OCI-LY3 (cell line): Measurements from ENCODE around the gene PTPRN2.

ENCODE experiments used
- H2AFZ ChIP-seq: fragments of 200-600, 300-600 bp; shearing (Covaris generic); 2 replicates; pipeline ENCODE4 v1.6.0; 2014; ENCODE audit warnings: antibody characterized with exemption, low read depth, low read length
- H3K27ac ChIP-seq: fragments of 200-600, 300-600 bp; sonication (generic); 2 replicates; pipeline ENCODE4 v1.5.1; 2014; ENCODE audit warnings: mild to moderate bottlenecking, low read length, moderate library complexity, mixed read lengths
- H3K27me3 ChIP-seq: fragments of 200-600, 300-600 bp; sonication (generic); 2 replicates; pipeline ENCODE4 v1.6.1; 2014; ENCODE audit warnings: low read depth, low read length, mixed read lengths
- H3K36me3 ChIP-seq: fragments of 200-600, 300-600 bp; sonication (generic); replicated peaks from 2 replicates; pipeline ENCODE3; 2014; ENCODE audit warnings: low read depth, low read length, mixed read lengths
- H3K4me1 ChIP-seq: fragments of 300-600, 200-600 bp; sonication (generic); 2 replicates; pipeline ENCODE4 v1.6.1; 2014; ENCODE audit warnings: low read length, mixed read lengths
- H3K4me2 ChIP-seq: fragments of 200-600, 300-600 bp; sonication (generic); 2 replicates; pipeline ENCODE4 v1.6.1; 2014; ENCODE audit warnings: low read length, mixed read lengths
- H3K4me3 ChIP-seq: fragments of 300-600, 200-600 bp; sonication (generic); 2 replicates; pipeline ENCODE4 v1.5.1; 2014; ENCODE audit warnings: antibody characterized with exemption, mild to moderate bottlenecking, low read length, moderate library complexity
- H3K79me2 ChIP-seq: fragments of 300-600, 200-600 bp; shearing (Covaris generic); 2 replicates; pipeline ENCODE4 v1.6.1; 2014; ENCODE audit warnings: mild to moderate bottlenecking, low read length, mixed read lengths
- H3K9ac ChIP-seq: fragments of 300-600, 200-600 bp; shearing (Covaris generic); 2 replicates; pipeline ENCODE4 v1.6.0; 2014; ENCODE audit warnings: mild to moderate bottlenecking, low read length, moderate library complexity
- H3K9me3 ChIP-seq: fragments of 200-600, 300-600 bp; shearing (Covaris generic); 2 replicates; pipeline ENCODE4 v1.6.1; 2014; ENCODE audit warnings: low read length, mixed read lengths; ENCODE audit not compliant: insufficient read depth
- H4K20me1 ChIP-seq: fragments of 200-600, 300-600 bp; sonication (generic); 2 replicates; pipeline ENCODE4 v1.6.1; 2016; ENCODE audit warnings: low read length, mixed read lengths; ENCODE audit not compliant: insufficient read depth
- CTCF ChIP-seq: fragments of 200-600, 300-600 bp; sonication (generic); IDR thresholded peaks from 2 replicates; pipeline ENCODE4 v1.5.1; 2014; ENCODE audit warnings: antibody characterized with exemption, low read length, low read depth
- EZH2phosphoT487 ChIP-seq: fragments of 200-600 bp; shearing (Covaris generic); IDR thresholded peaks from 2 replicates; pipeline ENCODE4 v1.6.1; 2018; ENCODE audit warnings: antibody characterized with exemption, mixed run types, low read depth

PTPRN2 gene

GRCh38 chr7:158392251-158392650 is 195.4 kb downstream of the PTPRN2 start:
- Histone ChIP-seq H4K20me1 (no peaks in the 10 kb centered on the region), H3K4me3 (no peak overlapping the region), H3K4me2 (no peak overlapping the region), H3K27ac (no peak overlapping the region), H3K27me3 (no peaks in the 10 kb centered on the region), H3K9me3 (no peaks in the 10 kb centered on the region), H3K36me3 (no peaks in the 10 kb centered on the region), H3K4me1 (no peaks in the 10 kb centered on the region), H3K9ac (no peak overlapping the region), H3K79me2 (no peaks in the 10 kb centered on the region), H2AFZ (no peak overlapping the region)
- no peak for TF ChIP-seq CTCF

- H3K36me3 ChIP-seq: no peaks in the 10 kb centered on the region
- H3K27ac ChIP-seq: no peak overlapping the region
- H3K4me2 ChIP-seq: no peak overlapping the region
- H4K20me1 ChIP-seq: no peaks in the 10 kb centered on the region
- H2AFZ ChIP-seq: no peak overlapping the region
- no peaks in the 10 kb centered on the region for H3K4me1 ChIP-seq
- H3K27me3 ChIP-seq: no peaks in the 10 kb centered on the region
- H3K79me2 ChIP-seq: no peaks in the 10 kb centered on the region
- no peaks in the 10 kb centered on the region for H3K9me3 ChIP-seq
- no peak overlapping the region for H3K9ac ChIP-seq
- no peak for TF ChIP-seq CTCF
- TF ChIP-seq EZH2phosphoT487: no peak
- no peak overlapping the region for H3K4me3 ChIP-seq
Measured at GRCh38 chr7:158391541-158391940, 196.1 kb downstream of the PTPRN2 start.

GRCh38 chr7:158391141-158391540 is 196.5 kb downstream of the PTPRN2 start:
- no peaks in the 10 kb centered on the region for H4K20me1 ChIP-seq
- H3K4me2 ChIP-seq: no peak overlapping the region
- H3K79me2 ChIP-seq: no peaks in the 10 kb centered on the region
- no peaks in the 10 kb centered on the region for H3K4me1 ChIP-seq
- no peak overlapping the region for H3K4me3 ChIP-seq
- TF ChIP-seq CTCF (no peak), EZH2phosphoT487 (no peak)
- no peak overlapping the region for H3K27ac ChIP-seq
- no peak overlapping the region for H2AFZ ChIP-seq
- H3K27me3 ChIP-seq: no peaks in the 10 kb centered on the region
- H3K9ac ChIP-seq: no peak overlapping the region
- H3K36me3 ChIP-seq: no peaks in the 10 kb centered on the region
- no peaks in the 10 kb centered on the region for H3K9me3 ChIP-seq

GRCh38 chr7:158390460-158390859 is 197.2 kb downstream of the PTPRN2 start:
- Histone ChIP-seq H3K27ac (no peak overlapping the region), H2AFZ (no peak overlapping the region), H3K79me2 (no peaks in the 10 kb centered on the region), H3K27me3 (no peaks in the 10 kb centered on the region), H3K4me1 (no peaks in the 10 kb centered on the region), H3K9me3 (no peaks in the 10 kb centered on the region), H4K20me1 (no peaks in the 10 kb centered on the region), H3K4me2 (no peak overlapping the region), H3K9ac (no peak overlapping the region), H3K36me3 (no peaks in the 10 kb centered on the region), H3K4me3 (no peak overlapping the region)
- TF ChIP-seq EZH2phosphoT487 (no peak), CTCF (no peak)
